ENCODE data around the gene ZNF296.
A peak's percentile ranks its signal among the peaks of the same experiment; 100 is the strongest.

The ZNF296 gene

GRCh38 chr19:45059258-45059965 is 16.9 kb downstream of the ZNF296 start:
- DNase-seq (ENCODE audit: low read depth in 2 of 2), result peak; percentile 79 to 83

GRCh38 chr19:45058622-45059159 is 17.6 kb downstream of the ZNF296 start:
- no peak for DNase-seq (ENCODE audit: low read depth in 2 of 2)

GRCh38 chr19:45057444-45057843 is 18.8 kb downstream of the ZNF296 start:
- no peak for DNase-seq (ENCODE audit: low read depth in 2 of 2)

- DNase-seq (ENCODE audit: low read depth in 2 of 2), result no peak
These were observed 19.4 kb downstream of the ZNF296 start for GRCh38 chr19:45056831-45057230.

GRCh38 chr19:45051929-45052579 is 24.2 kb downstream of the ZNF296 start:
- no peak for DNase-seq (ENCODE audit: low read depth in 2 of 2)

- DNase-seq (ENCODE audit: low read depth in 2 of 2), result no peak
These were observed 26.2 kb downstream of the ZNF296 start for GRCh38 chr19:45050036-45050435.

- DNase-seq (ENCODE audit: low read depth in 2 of 2), result no peak
These were observed 27.1 kb downstream of the ZNF296 start for GRCh38 chr19:45049073-45049736.

GRCh38 chr19:45047188-45047797 is 29.0 kb downstream of the ZNF296 start:
- DNase-seq (ENCODE audit: low read depth in 2 of 2), result no peak

GRCh38 chr19:45046355-45046754 is 29.9 kb downstream of the ZNF296 start:
- DNase-seq (ENCODE audit: low read depth in 2 of 2), result no peak

GRCh38 chr19:45045671-45046353 is 30.5 kb downstream of the ZNF296 start:
- no peak for DNase-seq (ENCODE audit: low read depth in 2 of 2)

GRCh38 chr19:45041125-45041524 is 35.2 kb downstream of the ZNF296 start:
- DNase-seq (ENCODE audit: low read depth in 2 of 2), result no peak

- DNase-seq (ENCODE audit: low read depth in 2 of 2), result no peak
These were observed 36.1 kb downstream of the ZNF296 start for GRCh38 chr19:45040059-45040771.

GRCh38 chr19:45038931-45039893 is 37.1 kb downstream of the ZNF296 start, which contains the start of gene CLASRP:
Gene CLASRP, plus strand, starts transcription at chr19:45039045. Its CDS starts 1,168 bp downstream, at chr19:45040213.
- peak; percentile 88 for DNase-seq (ENCODE audit: low read depth in 2 of 2)

- DNase-seq (ENCODE audit: low read depth in 2 of 2), result no peak
These were observed 38.7 kb downstream of the ZNF296 start for GRCh38 chr19:45037393-45038169.

GRCh38 chr19:45035755-45036154 is 40.5 kb downstream of the ZNF296 start:
- no peak for DNase-seq (ENCODE audit: low read depth in 2 of 2)

- no peak for DNase-seq (ENCODE audit: low read depth in 2 of 2)
These were observed 43.9 kb downstream of the ZNF296 start for GRCh38 chr19:45032421-45032820.

- DNase-seq (ENCODE audit: low read depth in 2 of 2), result no peak
These were observed 45.5 kb downstream of the ZNF296 start for GRCh38 chr19:45030825-45031224.

- DNase-seq (ENCODE audit: low read depth in 2 of 2), result no peak
These were observed 48.9 kb downstream of the ZNF296 start for GRCh38 chr19:45027371-45027770.

GRCh38 chr19:45025264-45025663 is 51.0 kb downstream of the ZNF296 start:
- no peak for DNase-seq (ENCODE audit: low read depth in 2 of 2)

Data from stimulated activated CD4-positive, alpha-beta T cell treated with anti-CD3 and anti-CD28 coated beads, Interleukin-4, amount 100 ng/mL, for 48 hours (primary cell).